ENCODE results near the gene ACTC1. TPM values are rescaled to one million over a fixed set of nuclear protein-coding genes. Genes with fewer than 3 reads are reported as not detected.
A peak's percentile ranks its signal among the peaks of the same experiment; 100 is the strongest.

Gene ACTC1
- total RNA-seq, 1 donor, result under 0.01 TPM

DNA sequence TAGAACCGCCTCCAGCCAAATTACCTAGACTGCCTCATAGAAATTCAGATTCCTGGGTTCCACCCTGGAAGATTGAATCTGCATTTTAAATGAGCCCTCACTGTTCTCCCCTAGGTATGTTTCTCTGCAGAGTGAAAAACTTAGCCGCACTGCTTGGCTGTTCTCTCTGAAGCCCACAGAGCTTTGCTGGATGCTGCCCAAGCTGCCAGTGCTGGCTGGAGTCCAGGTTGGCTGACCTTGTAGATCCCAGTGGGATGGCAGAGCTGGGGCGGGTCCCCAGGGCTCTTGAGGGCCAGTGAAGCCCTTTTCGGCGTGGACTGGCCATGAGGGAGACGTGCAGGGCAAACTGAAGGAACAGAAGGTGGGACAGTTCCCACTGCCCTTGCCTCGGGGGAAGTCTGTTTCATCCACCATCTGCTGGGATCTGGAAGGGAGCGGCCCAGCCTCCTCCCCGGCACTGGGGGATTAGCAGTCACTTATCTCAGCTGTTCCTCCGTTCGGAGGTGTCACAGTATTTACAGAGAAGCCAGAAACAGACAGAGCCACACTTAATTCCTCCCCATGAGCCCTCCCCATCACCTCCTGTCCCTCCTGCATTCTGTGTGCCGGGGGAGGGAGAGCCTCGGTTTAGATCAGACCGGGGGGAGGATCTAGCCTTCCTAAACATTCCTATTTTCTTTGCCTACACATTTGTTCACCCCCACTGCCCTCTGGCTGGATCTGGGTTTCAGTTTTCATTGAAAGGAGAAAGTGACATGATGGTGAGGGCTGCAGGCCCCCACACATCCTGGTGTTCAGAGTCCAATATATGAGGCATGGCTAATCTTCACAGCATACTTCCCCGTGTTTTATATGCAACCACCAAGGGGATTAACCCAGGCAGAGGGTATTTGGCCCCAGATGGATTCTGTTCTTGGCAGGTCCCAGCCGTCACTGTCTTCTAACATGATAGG is 4.1 kb upstream of the ACTC1 start:
- peak; percentile 59 for DNase-seq (ENCODE audit: low read depth)
- no peak overlapping the region for H3K4me3 ChIP-seq (ENCODE audit: low read depth, low read length)
- TF ChIP-seq, protein P1, sequence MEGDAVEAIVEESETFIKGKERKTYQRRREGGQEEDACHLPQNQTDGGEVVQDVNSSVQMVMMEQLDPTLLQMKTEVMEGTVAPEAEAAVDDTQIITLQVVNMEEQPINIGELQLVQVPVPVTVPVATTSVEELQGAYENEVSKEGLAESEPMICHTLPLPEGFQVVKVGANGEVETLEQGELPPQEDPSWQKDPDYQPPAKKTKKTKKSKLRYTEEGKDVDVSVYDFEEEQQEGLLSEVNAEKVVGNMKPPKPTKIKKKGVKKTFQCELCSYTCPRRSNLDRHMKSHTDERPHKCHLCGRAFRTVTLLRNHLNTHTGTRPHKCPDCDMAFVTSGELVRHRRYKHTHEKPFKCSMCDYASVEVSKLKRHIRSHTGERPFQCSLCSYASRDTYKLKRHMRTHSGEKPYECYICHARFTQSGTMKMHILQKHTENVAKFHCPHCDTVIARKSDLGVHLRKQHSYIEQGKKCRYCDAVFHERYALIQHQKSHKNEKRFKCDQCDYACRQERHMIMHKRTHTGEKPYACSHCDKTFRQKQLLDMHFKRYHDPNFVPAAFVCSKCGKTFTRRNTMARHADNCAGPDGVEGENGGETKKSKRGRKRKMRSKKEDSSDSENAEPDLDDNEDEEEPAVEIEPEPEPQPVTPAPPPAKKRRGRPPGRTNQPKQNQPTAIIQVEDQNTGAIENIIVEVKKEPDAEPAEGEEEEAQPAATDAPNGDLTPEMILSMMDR (IDR thresholded peaks at IDR 0.05; ENCODE audit: insufficient read depth, low read depth, low read length), result no peak

DNA sequence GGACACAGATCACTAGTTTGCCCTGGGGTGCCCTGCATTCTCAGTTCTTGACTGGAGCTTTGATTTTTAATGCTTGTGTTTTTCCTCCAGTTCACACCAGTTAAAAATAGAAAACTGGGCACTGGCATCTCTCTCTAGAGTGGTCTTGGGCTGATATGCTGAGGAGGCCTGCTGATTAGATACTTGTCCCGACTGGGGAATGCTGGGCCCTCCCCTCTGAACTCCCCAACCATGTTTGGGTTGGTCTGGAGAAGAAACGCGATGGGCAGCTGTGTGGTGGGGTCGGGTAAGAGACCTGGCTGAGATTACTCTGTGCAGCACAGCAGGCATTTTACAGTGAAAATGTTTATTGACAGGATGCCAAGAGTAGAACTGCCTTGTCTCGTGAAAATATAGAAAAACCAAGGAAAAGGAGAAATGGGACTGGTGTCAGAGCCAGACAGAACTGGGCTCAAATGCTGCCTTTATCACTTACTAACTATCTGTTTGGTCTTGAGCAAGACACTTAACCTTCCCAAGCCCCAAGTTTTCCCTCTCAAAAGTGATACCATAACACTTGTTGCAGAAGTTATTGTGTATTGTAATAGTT is 1.6 kb upstream of the ACTC1 start:
- DNase-seq (ENCODE audit: low read depth), result no peak
- H3K4me3 ChIP-seq (ENCODE audit: low read depth, low read length), result no peak overlapping the region
- TF ChIP-seq, protein P1 (IDR thresholded peaks at IDR 0.05; ENCODE audit: insufficient read depth, low read depth, low read length), result no peak

DNA sequence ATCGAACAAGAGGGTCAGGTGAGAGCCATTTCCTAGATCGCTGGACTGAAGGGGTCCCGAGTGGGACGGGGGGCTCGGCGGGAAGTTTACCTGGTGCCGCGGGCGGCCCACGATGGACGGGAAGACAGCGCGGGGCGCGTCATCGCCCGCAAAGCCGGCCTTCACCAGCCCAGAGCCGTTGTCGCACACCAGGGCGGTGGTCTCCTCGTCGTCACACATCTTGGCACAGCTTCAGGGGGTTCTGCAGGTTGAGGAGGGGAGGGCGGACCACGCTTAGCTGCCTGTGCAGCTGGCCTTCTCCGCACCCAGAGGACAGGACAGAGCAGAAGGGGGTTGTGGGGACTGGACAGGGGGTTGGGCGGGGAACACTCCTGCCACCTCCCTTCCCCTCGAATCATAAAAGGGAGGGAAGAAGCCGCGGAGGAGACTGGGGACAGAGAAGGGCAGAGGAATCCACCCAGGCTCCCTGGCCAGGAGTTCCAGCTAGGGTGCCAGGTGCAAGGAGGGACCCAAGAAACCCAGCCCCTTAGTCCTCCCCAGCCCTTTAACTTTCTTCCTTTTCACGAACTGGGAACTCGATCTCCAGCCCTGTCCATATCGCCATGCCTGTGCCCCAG is 651 bp downstream of the ACTC1 start:
- no peak for DNase-seq (ENCODE audit: low read depth)
- TF ChIP-seq, protein P1 (IDR thresholded peaks at IDR 0.05; ENCODE audit: insufficient read depth, low read depth, low read length), result no peak
- H3K4me3 ChIP-seq (ENCODE audit: low read depth, low read length), result peak overlapping the region; percentile 15

DNA sequence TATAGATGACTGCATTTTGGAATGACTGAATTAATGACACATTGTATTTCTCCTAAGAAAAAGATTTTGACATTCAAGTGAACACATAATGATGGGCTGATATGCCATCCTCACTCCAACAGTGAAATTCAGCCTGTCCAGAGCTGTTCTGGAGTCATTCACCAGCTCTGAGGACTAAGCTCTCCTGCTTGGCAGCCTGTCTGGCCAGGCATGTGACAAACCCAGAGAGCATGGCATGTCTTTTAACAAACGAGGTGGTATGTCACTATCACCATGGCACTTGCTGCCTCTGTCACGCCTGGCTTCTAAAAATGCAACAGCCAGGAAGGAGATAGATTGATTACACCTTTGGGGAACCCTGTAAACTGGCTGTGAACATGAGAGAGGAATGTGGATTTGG is 1.4 kb downstream of the ACTC1 start:
- no peak for DNase-seq (ENCODE audit: low read depth)
- no peak overlapping the region for H3K4me3 ChIP-seq (ENCODE audit: low read depth, low read length)
- TF ChIP-seq, protein P1 (IDR thresholded peaks at IDR 0.05; ENCODE audit: insufficient read depth, low read depth, low read length), result no peak

DNA sequence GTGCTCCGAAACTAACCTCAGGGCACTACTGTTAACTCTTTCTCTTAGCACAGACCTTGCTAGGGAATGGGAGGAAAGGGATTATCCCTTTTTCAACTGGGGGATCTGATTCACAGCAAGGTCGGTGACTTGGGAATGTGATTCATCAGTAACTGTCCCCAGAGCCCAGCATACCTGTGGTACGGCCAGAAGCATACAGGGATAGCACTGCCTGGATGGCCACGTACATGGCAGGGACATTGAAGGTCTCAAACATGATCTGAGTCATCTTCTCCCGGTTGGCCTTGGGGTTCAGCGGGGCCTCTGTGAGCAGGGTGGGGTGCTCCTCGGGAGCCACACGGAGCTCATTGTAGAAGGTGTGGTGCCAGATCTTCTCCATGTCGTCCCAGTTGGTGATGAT is 2.3 kb downstream of the ACTC1 start:
- no peak overlapping the region for H3K4me3 ChIP-seq (ENCODE audit: low read depth, low read length)
- TF ChIP-seq, protein P1 (IDR thresholded peaks at IDR 0.05; ENCODE audit: insufficient read depth, low read depth, low read length), result no peak
- DNase-seq (ENCODE audit: low read depth), result no peak

DNA sequence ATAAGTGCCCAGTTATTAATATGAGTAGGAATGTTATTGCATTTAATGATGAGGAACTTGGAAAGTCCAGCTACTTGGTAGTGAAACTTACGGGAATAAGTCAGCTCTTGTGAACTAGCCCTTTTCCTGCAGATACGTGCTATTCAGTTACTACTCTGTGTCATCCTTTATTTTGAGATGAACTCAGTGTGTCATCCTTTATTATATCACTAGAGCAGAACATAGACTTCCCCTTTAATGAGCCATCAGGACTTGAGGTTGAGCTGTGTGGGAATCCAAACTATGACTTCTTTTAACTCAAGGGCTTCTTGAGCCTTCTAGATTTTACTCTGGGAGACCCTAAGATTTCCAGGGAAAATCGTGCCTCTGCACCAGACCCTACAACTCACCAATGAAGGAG is 3.6 kb downstream of the ACTC1 start:
- no peak for DNase-seq (ENCODE audit: low read depth)
- H3K4me3 ChIP-seq (ENCODE audit: low read depth, low read length), result no peak overlapping the region
- TF ChIP-seq, protein P1 (IDR thresholded peaks at IDR 0.05; ENCODE audit: insufficient read depth, low read depth, low read length), result no peak
